GM12865 (cell line): ENCODE results near the gene ART3.

Source experiments
- DNase-seq: peaks from one replicate; pipeline ENCODE4 v3.0.0; 2010; ENCODE audit warnings: low read depth
- H3K4me3 ChIP-seq: 2 replicates; pipeline ENCODE4 v1.5.1; 2011; ENCODE audit warnings: mild to moderate bottlenecking, low read depth, low read length, control low read depth
- TF ChIP-seq, protein P1 (sequence below): IDR thresholded peaks from 2 replicates; pipeline ENCODE4 v1.5.1; 2011; ENCODE audit warnings: low read length, control low read depth, low read depth, inconsistent platforms; ENCODE audit not compliant: insufficient read depth; ENCODE audit errors: missing control alignments

The ART3 gene

GRCh38 chr4:76148142-76148865, 73.8 kb downstream of the ART3 start, which contains the start of gene NUP54:
Gene NUP54, minus strand, starts transcription at chr4:76148397. Its CDS starts 23 bp downstream, at chr4:76148374.
- TF ChIP-seq, protein P1, sequence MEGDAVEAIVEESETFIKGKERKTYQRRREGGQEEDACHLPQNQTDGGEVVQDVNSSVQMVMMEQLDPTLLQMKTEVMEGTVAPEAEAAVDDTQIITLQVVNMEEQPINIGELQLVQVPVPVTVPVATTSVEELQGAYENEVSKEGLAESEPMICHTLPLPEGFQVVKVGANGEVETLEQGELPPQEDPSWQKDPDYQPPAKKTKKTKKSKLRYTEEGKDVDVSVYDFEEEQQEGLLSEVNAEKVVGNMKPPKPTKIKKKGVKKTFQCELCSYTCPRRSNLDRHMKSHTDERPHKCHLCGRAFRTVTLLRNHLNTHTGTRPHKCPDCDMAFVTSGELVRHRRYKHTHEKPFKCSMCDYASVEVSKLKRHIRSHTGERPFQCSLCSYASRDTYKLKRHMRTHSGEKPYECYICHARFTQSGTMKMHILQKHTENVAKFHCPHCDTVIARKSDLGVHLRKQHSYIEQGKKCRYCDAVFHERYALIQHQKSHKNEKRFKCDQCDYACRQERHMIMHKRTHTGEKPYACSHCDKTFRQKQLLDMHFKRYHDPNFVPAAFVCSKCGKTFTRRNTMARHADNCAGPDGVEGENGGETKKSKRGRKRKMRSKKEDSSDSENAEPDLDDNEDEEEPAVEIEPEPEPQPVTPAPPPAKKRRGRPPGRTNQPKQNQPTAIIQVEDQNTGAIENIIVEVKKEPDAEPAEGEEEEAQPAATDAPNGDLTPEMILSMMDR: no peak
- peak within 1 kb of the TSS; percentile 82 for H3K4me3 ChIP-seq
- DNase-seq: peak; percentile 97

DNA sequence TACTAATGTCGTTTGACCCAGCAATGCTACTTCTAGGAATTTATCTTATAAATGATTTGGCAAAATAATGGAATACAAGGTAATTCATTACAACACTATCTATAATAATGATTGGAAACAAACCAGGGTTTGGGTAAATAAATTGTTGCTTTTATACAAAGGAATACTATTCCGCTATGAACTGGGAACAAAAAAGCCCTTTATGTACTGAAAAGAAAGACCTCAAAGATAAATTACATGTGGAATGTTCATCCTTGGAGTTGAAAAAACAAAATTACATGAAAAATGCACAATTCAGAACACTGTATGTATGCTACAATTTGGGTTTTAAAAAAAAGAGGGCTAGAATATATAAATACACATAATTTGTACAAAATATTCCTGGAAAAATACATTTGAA, 78.8 kb downstream of the ART3 start:
- no peak for DNase-seq
- no peak overlapping the region for H3K4me3 ChIP-seq
- TF ChIP-seq, protein P1: no peak

DNA sequence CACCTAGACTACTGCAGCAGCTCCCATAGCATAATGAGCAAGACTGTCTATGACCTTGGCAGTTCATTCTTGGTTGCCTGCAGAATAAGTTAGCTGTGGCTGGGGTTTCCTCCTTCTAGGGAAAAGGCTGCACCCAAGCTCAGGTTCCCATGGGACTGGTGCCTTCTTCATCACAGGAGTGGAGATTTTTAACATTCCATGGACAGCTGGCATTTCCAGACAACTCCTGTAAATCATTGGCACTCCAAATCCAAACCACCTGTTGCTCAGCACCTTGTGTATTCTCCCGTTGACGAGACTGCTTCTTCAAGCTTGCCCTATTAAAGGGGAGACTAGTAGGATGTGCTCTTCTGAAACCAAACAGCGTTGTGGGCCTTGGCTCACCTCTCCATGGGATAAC, 81.5 kb downstream of the ART3 start:
- no peak for DNase-seq
- TF ChIP-seq, protein P1: no peak

GRCh38 chr4:76156635-76157034, 82.1 kb downstream of the ART3 start:
- no peak for DNase-seq
- H3K4me3 ChIP-seq: no peak overlapping the region
- TF ChIP-seq, protein P1: no peak

More for the DNA sequence above, 81.5 kb downstream of the ART3 start:
- no peak overlapping the region for H3K4me3 ChIP-seq

- no peak overlapping the region for H3K4me3 ChIP-seq
- TF ChIP-seq, protein P1: no peak
- DNase-seq: no peak
Measured at GRCh38 chr4:76160355-76160754, 85.8 kb downstream of the ART3 start.
